K562 (cell line): ENCODE results near the gene SMG6.

Experiments
- MTA3 ChIP-seq: fragments of 450-650 bp; formaldehyde crosslinking; IDR thresholded peaks from 2 replicates; pipeline ENCODE4 v1.6.1; 2017; ENCODE audit warnings: mild to moderate bottlenecking, borderline replicate concordance
- ZFP36 ChIP-seq: fragments of 150-350 bp; IDR thresholded peaks from 2 replicates; pipeline ENCODE4 v1.6.1; 2018; ENCODE audit warnings: low read length, low read depth; ENCODE audit not compliant: partially characterized antibody
- ZFP91 ChIP-seq: sonication (generic); formaldehyde crosslinking; IDR thresholded peaks from 2 replicates; pipeline ENCODE4 v1.8.0; 2022; ENCODE audit warnings: mild to moderate bottlenecking, missing genetic modification reagents
- TF ChIP-seq, protein P1 (sequence below), 3 experiments: IDR thresholded peaks in 2 of 3; conservative IDR thresholded peaks in 1 of 3; 2 replicates each; pipeline ENCODE4 v1.5.1; 2011 to 2012; ENCODE audit warnings: low read length in 3 of 3, mild to moderate bottlenecking in 3 of 3, control low read depth in 2 of 3, improper control_type of control experiment in 1 of 3, inconsistent platforms in 1 of 3, low read depth in 1 of 3, mixed read lengths in 1 of 3, moderate library complexity in 1 of 3; ENCODE audit not compliant: insufficient read depth in 2 of 3

GRCh38 chr17:2347805-2348685, 44.5 kb upstream of the SMG6 start:
- no peak for TF ChIP-seq ZFP36
- TF ChIP-seq MTA3: no peak
- no peak for TF ChIP-seq ZFP91 (CRISPR knock-in tag)
- TF ChIP-seq, protein P1, sequence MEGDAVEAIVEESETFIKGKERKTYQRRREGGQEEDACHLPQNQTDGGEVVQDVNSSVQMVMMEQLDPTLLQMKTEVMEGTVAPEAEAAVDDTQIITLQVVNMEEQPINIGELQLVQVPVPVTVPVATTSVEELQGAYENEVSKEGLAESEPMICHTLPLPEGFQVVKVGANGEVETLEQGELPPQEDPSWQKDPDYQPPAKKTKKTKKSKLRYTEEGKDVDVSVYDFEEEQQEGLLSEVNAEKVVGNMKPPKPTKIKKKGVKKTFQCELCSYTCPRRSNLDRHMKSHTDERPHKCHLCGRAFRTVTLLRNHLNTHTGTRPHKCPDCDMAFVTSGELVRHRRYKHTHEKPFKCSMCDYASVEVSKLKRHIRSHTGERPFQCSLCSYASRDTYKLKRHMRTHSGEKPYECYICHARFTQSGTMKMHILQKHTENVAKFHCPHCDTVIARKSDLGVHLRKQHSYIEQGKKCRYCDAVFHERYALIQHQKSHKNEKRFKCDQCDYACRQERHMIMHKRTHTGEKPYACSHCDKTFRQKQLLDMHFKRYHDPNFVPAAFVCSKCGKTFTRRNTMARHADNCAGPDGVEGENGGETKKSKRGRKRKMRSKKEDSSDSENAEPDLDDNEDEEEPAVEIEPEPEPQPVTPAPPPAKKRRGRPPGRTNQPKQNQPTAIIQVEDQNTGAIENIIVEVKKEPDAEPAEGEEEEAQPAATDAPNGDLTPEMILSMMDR (IDR thresholded peaks at IDR 0.05 in 2 of 3, conservative IDR thresholded peaks at IDR 0.05 in 1 of 3; ENCODE audit: insufficient read depth in 2 of 3, low read depth in 1 of 3, low read length in 3 of 3): no peak
